BLaER1 (cell line): ENCODE measurements around the gene SLC22A14.

Experiments
- H3K27ac ChIP-seq: shearing (Covaris generic); formaldehyde crosslinking; 2 replicates; pipeline ENCODE4 v1.8.1; 2022
- H3K27me3 ChIP-seq: shearing (Covaris generic); formaldehyde crosslinking; 2 replicates; pipeline ENCODE4 v1.8.1; 2022
- H3K36me3 ChIP-seq: shearing (Covaris generic); formaldehyde crosslinking; 2 replicates; pipeline ENCODE4 v1.8.1; 2022
- H3K4me1 ChIP-seq: shearing (Covaris generic); formaldehyde crosslinking; 2 replicates; pipeline ENCODE4 v1.8.1; 2022
- H3K4me2 ChIP-seq: shearing (Covaris generic); formaldehyde crosslinking; 2 replicates; pipeline ENCODE4 v1.8.1; 2022
- H3K4me3 ChIP-seq: shearing (Covaris generic); formaldehyde crosslinking; 2 replicates; pipeline ENCODE4 v1.8.1; 2022
- H3K9ac ChIP-seq: shearing (Covaris generic); formaldehyde crosslinking; 2 replicates; pipeline ENCODE4 v1.8.1; 2022
- H3K9me3 ChIP-seq: shearing (Covaris generic); formaldehyde crosslinking; 2 replicates; pipeline ENCODE4 v1.8.1; 2022
- H4K20me1 ChIP-seq: shearing (Covaris generic); formaldehyde crosslinking; 2 replicates; pipeline ENCODE4 v1.8.1; 2022
- Cebpa-rat ChIP-seq: shearing (Covaris generic); IDR thresholded peaks from 2 replicates; pipeline ENCODE4 v1.8.1; 2022

Gene SLC22A14

GRCh38 chr3:38268522-38268921 lies 13.6 kb upstream of the SLC22A14 start:
- Histone ChIP-seq H3K4me3 (no peak overlapping the region), H3K27ac (peak overlapping the region; percentile 69), H3K27me3 (no peaks in the 10 kb centered on the region), H3K4me2 (peak overlapping the region; percentile 80), H4K20me1 (no peaks in the 10 kb centered on the region), H3K9ac (peak overlapping the region; percentile 0; the same call in 1 of the 2 replicates), H3K36me3 (no peaks in the 10 kb centered on the region), H3K4me1 (peaks cover 58% of the 10 kb centered on the region), H3K9me3 (no peaks in the 10 kb centered on the region)
- no peak for TF ChIP-seq Cebpa-rat

GRCh38 chr3:38270606-38271005 lies 11.5 kb upstream of the SLC22A14 start:
- no peak overlapping the region for H3K4me2 ChIP-seq
- H3K4me3 ChIP-seq = no peak overlapping the region
- TF ChIP-seq Cebpa-rat = no peak
- no peak overlapping the region for H3K27ac ChIP-seq
- H4K20me1 ChIP-seq = no peaks in the 10 kb centered on the region
- no peaks in the 10 kb centered on the region for H3K9me3 ChIP-seq
- no peaks in the 10 kb centered on the region for H3K27me3 ChIP-seq
- H3K36me3 ChIP-seq = peaks cover 5% of the 10 kb centered on the region; the same call in 1 of the 2 replicates
- peaks cover 58% of the 10 kb centered on the region for H3K4me1 ChIP-seq
- no peak overlapping the region for H3K9ac ChIP-seq

- Histone ChIP-seq H3K4me1 (peaks cover 51% of the 10 kb centered on the region), H4K20me1 (no peaks in the 10 kb centered on the region), H3K9me3 (no peaks in the 10 kb centered on the region), H3K9ac (no peak overlapping the region), H3K27me3 (no peaks in the 10 kb centered on the region), H3K4me2 (peak overlapping the region; percentile 63), H3K4me3 (no peak overlapping the region), H3K36me3 (peaks cover 5% of the 10 kb centered on the region; the same call in 1 of the 2 replicates), H3K27ac (no peak overlapping the region)
- TF ChIP-seq Cebpa-rat = no peak
Measured at GRCh38 chr3:38271553-38271952, 10.5 kb upstream of the SLC22A14 start.

- Histone ChIP-seq H3K9ac (no peak overlapping the region), H3K4me1 (peaks cover 21% of the 10 kb centered on the region), H4K20me1 (no peaks in the 10 kb centered on the region), H3K4me3 (no peak overlapping the region), H3K36me3 (peaks cover 5% of the 10 kb centered on the region; the same call in 1 of the 2 replicates), H3K9me3 (no peaks in the 10 kb centered on the region), H3K4me2 (no peak overlapping the region), H3K27ac (peak overlapping the region; percentile 13; the same call in 1 of the 2 replicates), H3K27me3 (no peaks in the 10 kb centered on the region)
- no peak for TF ChIP-seq Cebpa-rat
Measured at GRCh38 chr3:38274864-38275649, 7.0 kb upstream of the SLC22A14 start.

- Histone ChIP-seq H3K4me3 (no peak overlapping the region), H4K20me1 (no peaks in the 10 kb centered on the region), H3K27me3 (no peaks in the 10 kb centered on the region), H3K9me3 (no peaks in the 10 kb centered on the region), H3K36me3 (peaks cover 5% of the 10 kb centered on the region; the same call in 1 of the 2 replicates), H3K4me1 (peaks cover 21% of the 10 kb centered on the region), H3K4me2 (no peak overlapping the region), H3K9ac (no peak overlapping the region), H3K27ac (peak overlapping the region; percentile 13; the same call in 1 of the 2 replicates)
- TF ChIP-seq Cebpa-rat = no peak
Measured at GRCh38 chr3:38275658-38276057, 6.4 kb upstream of the SLC22A14 start.

GRCh38 chr3:38276081-38276916 lies 5.8 kb upstream of the SLC22A14 start:
- no peak overlapping the region for H3K4me3 ChIP-seq
- no peaks in the 10 kb centered on the region for H3K27me3 ChIP-seq
- peaks cover 21% of the 10 kb centered on the region for H3K4me1 ChIP-seq
- H3K9me3 ChIP-seq = no peaks in the 10 kb centered on the region
- H3K4me2 ChIP-seq = no peak overlapping the region
- no peak for TF ChIP-seq Cebpa-rat
- peaks cover 5% of the 10 kb centered on the region; the same call in 1 of the 2 replicates for H3K36me3 ChIP-seq
- H3K27ac ChIP-seq = no peak overlapping the region
- no peak overlapping the region for H3K9ac ChIP-seq
- H4K20me1 ChIP-seq = no peaks in the 10 kb centered on the region

- no peak overlapping the region for H3K9ac ChIP-seq
- TF ChIP-seq Cebpa-rat = no peak
Measured at GRCh38 chr3:38276917-38277630, 5.0 kb upstream of the SLC22A14 start.

GRCh38 chr3:38278841-38279240 lies 3.3 kb upstream of the SLC22A14 start:
- Histone ChIP-seq H3K4me1 (no peaks in the 10 kb centered on the region), H3K4me2 (no peak overlapping the region), H3K9ac (no peak overlapping the region), H3K4me3 (no peak overlapping the region), H3K9me3 (no peaks in the 10 kb centered on the region), H3K36me3 (peaks cover 5% of the 10 kb centered on the region; the same call in 1 of the 2 replicates), H4K20me1 (no peaks in the 10 kb centered on the region), H3K27ac (no peak overlapping the region), H3K27me3 (no peaks in the 10 kb centered on the region)
- no peak for TF ChIP-seq Cebpa-rat

More at GRCh38 chr3:38276917-38277630, 5.0 kb upstream of the SLC22A14 start:
- H3K27me3 ChIP-seq = no peaks in the 10 kb centered on the region
- H4K20me1 ChIP-seq = no peaks in the 10 kb centered on the region
- H3K9me3 ChIP-seq = no peaks in the 10 kb centered on the region
- no peak overlapping the region for H3K27ac ChIP-seq
- H3K4me1 ChIP-seq = peaks cover 15% of the 10 kb centered on the region
- peaks cover 5% of the 10 kb centered on the region; the same call in 1 of the 2 replicates for H3K36me3 ChIP-seq
- no peak overlapping the region for H3K4me3 ChIP-seq
- H3K4me2 ChIP-seq = no peak overlapping the region

- no peak for TF ChIP-seq Cebpa-rat
- H3K36me3 ChIP-seq = no peaks in the 10 kb centered on the region
- H3K9me3 ChIP-seq = peaks cover 7% of the 10 kb centered on the region
- no peak overlapping the region for H3K9ac ChIP-seq
- no peaks in the 10 kb centered on the region for H3K27me3 ChIP-seq
- no peak overlapping the region for H3K27ac ChIP-seq
- H4K20me1 ChIP-seq = no peaks in the 10 kb centered on the region
- no peak overlapping the region for H3K4me3 ChIP-seq
- H3K4me1 ChIP-seq = no peaks in the 10 kb centered on the region
- H3K4me2 ChIP-seq = no peak overlapping the region
Measured at GRCh38 chr3:38283810-38284755, 2.0 kb downstream of the SLC22A14 start.
